Activated CD8-positive, alpha-beta memory T cell treated with anti-CD3 and anti-CD28 coated beads for 4 hours (primary cell): ENCODE measurements around the gene RBM19.

ENCODE experiments used
- DNase-seq, 2 donors: peaks; one replicate each; pipeline ENCODE4 v3.0.0-alpha.2; 2020; ENCODE audit warnings: low read depth in 2 of 2

RBM19 gene

GRCh38 chr12:113778432-113779132 is 187.5 kb downstream of the RBM19 start:
- DNase-seq, result no peak

- DNase-seq, result no peak
Measured at GRCh38 chr12:113777751-113778150, 188.4 kb downstream of the RBM19 start.

GRCh38 chr12:113776536-113776935 is 189.6 kb downstream of the RBM19 start:
- no peak for DNase-seq

- no peak for DNase-seq
Measured at GRCh38 chr12:113774526-113774925, 191.6 kb downstream of the RBM19 start.

GRCh38 chr12:113772505-113773030 is 193.6 kb downstream of the RBM19 start:
- DNase-seq, result no peak

GRCh38 chr12:113770389-113770865 is 195.7 kb downstream of the RBM19 start:
- no peak for DNase-seq

GRCh38 chr12:113769305-113769704 is 196.8 kb downstream of the RBM19 start:
- DNase-seq, result no peak

GRCh38 chr12:113768850-113769249 is 197.3 kb downstream of the RBM19 start:
- no peak for DNase-seq

- no peak for DNase-seq
Measured at GRCh38 chr12:113766879-113767878, 198.9 kb downstream of the RBM19 start.
